HG03571 (cell line): ENCODE measurements around the gene SEMA3F.

Source experiments
- ATAC-seq: cut with Tn5 transposase; IDR thresholded peaks from one replicate; pipeline ENCODE4 v1.9.1; 2021; ENCODE audit not compliant: unreplicated experiment

The SEMA3F gene

GRCh38 chr3:50230104-50230793, 75.1 kb downstream of the SEMA3F start:
- ATAC-seq = no peak

- ATAC-seq = no peak
Measured at GRCh38 chr3:50230794-50231125, 75.6 kb downstream of the SEMA3F start.

- ATAC-seq = no peak
Measured at GRCh38 chr3:50231581-50231980, 76.5 kb downstream of the SEMA3F start.

- ATAC-seq = no peak
Measured at GRCh38 chr3:50232303-50232702, 77.2 kb downstream of the SEMA3F start.

GRCh38 chr3:50233176-50233575, 78.1 kb downstream of the SEMA3F start:
- ATAC-seq = no peak

- ATAC-seq = peak; percentile 89
Measured at GRCh38 chr3:50235716-50236483, 80.8 kb downstream of the SEMA3F start, which contains the start of gene GNAI2. TSS of gene GNAI2 (plus strand) at chr3:50236204. CDS start at chr3:50236336, 132 bp downstream.

- no peak for ATAC-seq
Measured at GRCh38 chr3:50236484-50237132, 81.5 kb downstream of the SEMA3F start.

GRCh38 chr3:50237133-50237651, 82.1 kb downstream of the SEMA3F start:
- no peak for ATAC-seq

- ATAC-seq = peak; percentile 36
Measured at GRCh38 chr3:50237754-50238548, 82.8 kb downstream of the SEMA3F start.

- no peak for ATAC-seq
Measured at GRCh38 chr3:50238549-50239026, 83.5 kb downstream of the SEMA3F start.
